ENCODE data around the gene C2CD2L. TPM values are rescaled to one million over a fixed set of nuclear protein-coding genes. Genes with fewer than 3 reads are reported as not detected.
A peak's percentile ranks its signal among the peaks of the same experiment; 100 is the strongest.
"Not testable (repeated sequence)": the region's sequence is repeated elsewhere in the genome, so short reads cannot be mapped to it uniquely, and the experiment has no call there.

Gene C2CD2L
- total RNA-seq, 1 donor = 5.6 TPM

DNA sequence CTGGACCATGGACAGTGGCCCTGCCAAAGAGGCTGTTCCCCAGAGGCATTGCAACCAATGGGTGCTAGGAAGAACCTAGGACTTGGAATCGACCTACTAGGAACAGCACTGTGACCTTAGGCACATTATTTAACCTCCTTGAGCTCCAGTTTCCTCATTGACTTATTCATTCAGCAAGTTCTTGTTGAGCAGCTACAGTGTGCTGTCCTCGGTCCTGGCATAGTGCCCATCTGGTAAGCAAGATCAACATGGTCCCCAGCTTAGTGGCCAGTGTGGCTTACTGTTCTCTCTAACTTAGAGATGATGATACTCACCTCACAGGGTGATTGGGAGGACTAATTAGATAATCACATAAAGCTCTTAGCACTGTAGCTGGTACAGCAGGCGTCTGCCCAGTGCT lies 49.9 kb downstream of the C2CD2L start:
- no peak overlapping the region for H3K4me3 ChIP-seq (ENCODE audit: low read depth, low read length)
- DNase-seq (ENCODE audit: low read depth) = no peak
- TF ChIP-seq, protein P1, sequence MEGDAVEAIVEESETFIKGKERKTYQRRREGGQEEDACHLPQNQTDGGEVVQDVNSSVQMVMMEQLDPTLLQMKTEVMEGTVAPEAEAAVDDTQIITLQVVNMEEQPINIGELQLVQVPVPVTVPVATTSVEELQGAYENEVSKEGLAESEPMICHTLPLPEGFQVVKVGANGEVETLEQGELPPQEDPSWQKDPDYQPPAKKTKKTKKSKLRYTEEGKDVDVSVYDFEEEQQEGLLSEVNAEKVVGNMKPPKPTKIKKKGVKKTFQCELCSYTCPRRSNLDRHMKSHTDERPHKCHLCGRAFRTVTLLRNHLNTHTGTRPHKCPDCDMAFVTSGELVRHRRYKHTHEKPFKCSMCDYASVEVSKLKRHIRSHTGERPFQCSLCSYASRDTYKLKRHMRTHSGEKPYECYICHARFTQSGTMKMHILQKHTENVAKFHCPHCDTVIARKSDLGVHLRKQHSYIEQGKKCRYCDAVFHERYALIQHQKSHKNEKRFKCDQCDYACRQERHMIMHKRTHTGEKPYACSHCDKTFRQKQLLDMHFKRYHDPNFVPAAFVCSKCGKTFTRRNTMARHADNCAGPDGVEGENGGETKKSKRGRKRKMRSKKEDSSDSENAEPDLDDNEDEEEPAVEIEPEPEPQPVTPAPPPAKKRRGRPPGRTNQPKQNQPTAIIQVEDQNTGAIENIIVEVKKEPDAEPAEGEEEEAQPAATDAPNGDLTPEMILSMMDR (IDR thresholded peaks at IDR 0.05; ENCODE audit: insufficient read depth, low read depth, low read length) = no peak

DNA sequence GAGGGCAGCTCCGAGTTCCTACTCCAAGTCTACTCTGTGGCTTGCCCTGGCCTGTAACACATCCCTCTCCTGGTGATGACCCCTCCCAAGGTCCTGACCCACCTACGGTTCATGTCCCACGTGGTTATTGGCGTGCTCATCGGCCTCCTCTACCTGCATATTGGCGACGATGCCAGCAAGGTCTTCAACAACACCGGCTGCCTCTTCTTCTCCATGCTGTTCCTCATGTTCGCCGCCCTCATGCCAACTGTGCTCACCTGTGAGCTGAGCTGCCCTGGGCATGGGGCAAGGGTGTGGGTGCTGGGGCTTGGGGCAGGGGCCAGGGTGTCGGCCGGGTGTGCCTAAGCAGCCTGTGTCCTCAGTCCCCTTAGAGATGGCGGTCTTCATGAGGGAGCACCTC lies 51.3 kb downstream of the C2CD2L start:
- no peak overlapping the region for H3K4me3 ChIP-seq (ENCODE audit: low read depth, low read length)
- DNase-seq (ENCODE audit: low read depth) = no peak
- TF ChIP-seq, protein P1 (IDR thresholded peaks at IDR 0.05; ENCODE audit: insufficient read depth, low read depth, low read length) = no peak

DNA sequence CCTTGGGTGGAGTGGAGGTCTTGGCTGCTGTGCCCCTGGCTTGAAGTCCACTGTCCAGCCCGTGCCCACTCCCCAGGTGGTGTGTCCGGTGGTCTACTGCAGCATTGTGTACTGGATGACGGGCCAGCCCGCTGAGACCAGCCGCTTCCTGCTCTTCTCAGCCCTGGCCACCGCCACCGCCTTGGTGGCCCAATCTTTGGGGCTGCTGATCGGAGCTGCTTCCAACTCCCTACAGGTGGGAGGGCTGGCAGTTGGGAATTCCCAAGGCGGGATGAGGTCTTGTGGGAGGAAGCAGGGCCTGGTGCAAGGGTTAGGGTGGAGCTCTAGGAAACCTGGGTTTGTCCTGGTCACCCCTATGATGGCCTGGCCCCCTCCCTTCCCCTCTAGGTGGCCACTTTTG lies 53.0 kb downstream of the C2CD2L start:
- DNase-seq (ENCODE audit: low read depth) = no peak
- TF ChIP-seq, protein P1 (IDR thresholded peaks at IDR 0.05; ENCODE audit: insufficient read depth, low read depth, low read length) = no peak
- no peak overlapping the region for H3K4me3 ChIP-seq (ENCODE audit: low read depth, low read length)

DNA sequence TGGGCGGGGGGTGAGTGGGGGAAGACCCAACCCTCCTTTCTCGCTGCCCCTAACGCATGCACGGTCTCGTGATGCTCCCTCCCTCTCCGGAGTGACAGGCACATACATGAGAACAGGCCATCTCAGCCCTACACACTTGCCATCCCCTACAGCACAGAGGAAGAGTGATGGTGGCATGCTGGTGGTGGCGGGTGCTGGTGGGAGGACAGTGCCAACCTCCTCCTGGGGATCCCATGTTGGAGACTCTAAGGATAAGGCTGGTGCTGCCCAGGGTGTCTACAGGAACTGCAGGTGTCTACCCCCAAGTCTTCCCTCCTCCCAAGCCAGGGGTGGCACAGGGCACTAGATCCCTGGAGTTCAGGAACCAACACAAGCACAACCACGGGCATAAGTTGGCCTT lies 54.7 kb downstream of the C2CD2L start:
- no peak overlapping the region for H3K4me3 ChIP-seq (ENCODE audit: low read depth, low read length)
- TF ChIP-seq, protein P1 (IDR thresholded peaks at IDR 0.05; ENCODE audit: insufficient read depth, low read depth, low read length) = no peak
- no peak for DNase-seq (ENCODE audit: low read depth)

DNA sequence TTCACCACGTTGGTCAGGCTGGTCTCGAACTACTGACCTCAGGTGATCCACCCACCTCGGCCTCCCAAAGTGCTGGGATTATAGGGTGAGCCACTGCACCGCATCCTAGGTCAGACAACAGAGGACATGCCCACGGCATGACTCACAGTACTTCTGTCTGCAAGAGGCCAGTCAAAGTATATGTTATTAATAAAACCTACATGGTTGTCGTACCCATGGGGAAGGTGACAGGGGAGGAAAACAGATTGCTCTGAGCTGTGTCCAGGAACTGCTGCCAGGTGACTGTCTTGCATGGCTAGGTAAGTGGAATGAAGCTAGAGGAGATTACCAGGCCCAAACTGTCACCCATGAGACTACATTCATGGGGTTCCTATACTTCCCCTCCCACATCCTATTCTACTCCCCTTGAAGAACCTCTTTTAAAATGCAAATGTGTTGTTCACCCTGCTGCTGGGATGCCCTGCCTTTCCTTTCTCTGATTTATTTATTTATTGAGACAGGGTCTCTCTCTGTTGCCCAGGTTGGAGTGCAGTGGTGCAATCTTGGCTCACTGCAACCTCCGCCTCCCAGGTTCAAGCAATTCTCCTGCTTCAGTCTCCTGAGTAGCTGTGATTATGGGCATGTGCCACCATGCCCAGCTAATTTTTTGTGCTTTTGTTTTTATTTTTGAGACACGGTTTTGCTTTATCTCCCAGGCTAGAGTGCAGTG lies 59.4 kb downstream of the C2CD2L start:
- no peak overlapping the region for H3K4me3 ChIP-seq (ENCODE audit: low read depth, low read length)
- peak; percentile 53 for DNase-seq (ENCODE audit: low read depth)
- TF ChIP-seq, protein P1 (IDR thresholded peaks at IDR 0.05; ENCODE audit: insufficient read depth, low read depth, low read length) = no peak

DNA sequence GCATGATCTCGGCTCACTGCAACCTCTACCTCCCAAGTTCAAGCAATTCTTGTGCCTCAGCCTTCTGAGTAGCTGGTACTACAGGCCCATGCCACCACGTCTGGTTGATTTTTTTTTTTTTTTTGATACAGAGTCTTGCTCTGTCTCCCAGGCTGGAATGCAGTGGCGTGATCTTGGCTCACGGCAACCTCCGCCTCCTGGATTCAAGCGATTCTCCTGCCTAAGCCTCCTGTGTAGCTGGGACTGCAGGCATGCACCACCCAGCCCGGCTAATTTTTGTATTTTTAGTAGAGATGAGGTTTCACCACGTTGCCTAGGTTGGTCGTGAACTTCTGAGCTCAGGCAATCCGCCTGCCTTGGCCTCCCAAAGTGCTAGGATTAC lies 59.9 kb downstream of the C2CD2L start:
- not testable (repeated sequence) for DNase-seq (ENCODE audit: low read depth); H3K4me3 ChIP-seq (ENCODE audit: low read depth, low read length)

DNA sequence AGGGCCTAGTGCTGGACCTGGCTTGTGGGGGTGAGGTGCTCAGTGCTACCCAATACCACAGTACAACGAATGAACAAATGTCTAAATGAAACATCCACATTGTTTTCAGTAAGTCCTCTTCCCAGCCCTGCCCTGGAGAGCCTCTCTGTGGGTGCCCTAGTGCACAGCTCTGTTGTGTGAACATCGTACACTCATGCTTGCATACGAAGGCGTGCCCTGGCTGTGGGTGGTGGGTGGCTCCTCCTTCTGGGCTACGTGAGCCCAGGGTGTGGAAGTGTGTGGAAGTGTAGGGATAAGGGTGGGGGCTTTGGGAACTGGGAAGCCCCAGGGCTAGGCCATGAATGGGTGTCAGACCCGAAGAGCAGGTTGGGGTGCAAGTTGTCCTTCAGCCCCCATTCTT lies 60.8 kb downstream of the C2CD2L start:
- DNase-seq (ENCODE audit: low read depth) = no peak
- TF ChIP-seq, protein P1 (IDR thresholded peaks at IDR 0.05; ENCODE audit: insufficient read depth, low read depth, low read length) = no peak
- H3K4me3 ChIP-seq (ENCODE audit: low read depth, low read length) = no peak overlapping the region

Other genes with a start within 250 kb of the C2CD2L start
- not detected in 2 replicates for gene CXCR5, start 223.5 kb upstream of the C2CD2L start, total RNA-seq
- 28.9 and 29.0 TPM in 2 replicates for gene BCL9L, start 181.4 kb upstream of the C2CD2L start, total RNA-seq
- not detected in 2 replicates for gene UPK2, start 151.0 kb upstream of the C2CD2L start, total RNA-seq
- not detected in 2 replicates for gene FOXR1, start 135.6 kb upstream of the C2CD2L start, total RNA-seq
- 34.5 and 42.8 TPM in 2 replicates for gene CENATAC, start 109.2 kb upstream of the C2CD2L start, total RNA-seq
- 886 and 914 TPM in 2 replicates for gene RPS25, start 89.0 kb upstream of the C2CD2L start, total RNA-seq
- gene TRAPPC4, start 88.6 kb upstream of the C2CD2L start, total RNA-seq = 55.4 and 94.6 TPM in 2 replicates
- 9.5 and 13.2 TPM in 2 replicates for gene SLC37A4, start 76.5 kb upstream of the C2CD2L start, total RNA-seq
- gene HYOU1, start 50.1 kb upstream of the C2CD2L start, total RNA-seq = 155 and 174 TPM in 2 replicates
- 24.2 and 24.6 TPM in 2 replicates for gene VPS11, start 39.5 kb upstream of the C2CD2L start, total RNA-seq
- gene HMBS, start 22.5 kb upstream of the C2CD2L start, total RNA-seq = 11.2 and 13.2 TPM in 2 replicates
- 21.3 and 29.4 TPM in 2 replicates for gene DPAGT1, start 5.5 kb upstream of the C2CD2L start, total RNA-seq
- 18.6 and 20.3 TPM in 2 replicates for gene HINFP, start 14.2 kb downstream of the C2CD2L start, total RNA-seq
- gene ABCG4, start 41.7 kb downstream of the C2CD2L start, total RNA-seq = under 0.01 and 0.86 TPM in 2 replicates
- gene NLRX1, start 61.4 kb downstream of the C2CD2L start, total RNA-seq = 16.4 and 17.7 TPM in 2 replicates
- not detected in 2 replicates for gene NHERF4, start 78.1 kb downstream of the C2CD2L start, total RNA-seq
- gene CBL, start 99.0 kb downstream of the C2CD2L start, total RNA-seq = 13.2 and 20.7 TPM in 2 replicates
- 77.3 and 86.4 TPM in 2 replicates for gene MCAM, start 209.8 kb downstream of the C2CD2L start, total RNA-seq
- 5.2 and 5.8 TPM in 2 replicates for gene RNF26, start 227.2 kb downstream of the C2CD2L start, total RNA-seq
- gene C1QTNF5, start 233.5 kb downstream of the C2CD2L start, total RNA-seq = 6.5 and 13.5 TPM in 2 replicates
- under 0.01 TPM in 1 of 2 replicates, not detected in the other for gene MFRP, start 239.4 kb downstream of the C2CD2L start, total RNA-seq